NCI-H1930 (cell line): ENCODE results near the gene VPS72.
"Not testable (repeated sequence)": the region's sequence is repeated elsewhere in the genome, so short reads cannot be mapped to it uniquely, and the experiment has no call there.

ENCODE experiments used
- DNase-seq, 2 experiments: peaks; one replicate each; lab custom pipeline; 2025; lab: John Stamatoyannopoulos, UW

VPS72 gene, protein sequence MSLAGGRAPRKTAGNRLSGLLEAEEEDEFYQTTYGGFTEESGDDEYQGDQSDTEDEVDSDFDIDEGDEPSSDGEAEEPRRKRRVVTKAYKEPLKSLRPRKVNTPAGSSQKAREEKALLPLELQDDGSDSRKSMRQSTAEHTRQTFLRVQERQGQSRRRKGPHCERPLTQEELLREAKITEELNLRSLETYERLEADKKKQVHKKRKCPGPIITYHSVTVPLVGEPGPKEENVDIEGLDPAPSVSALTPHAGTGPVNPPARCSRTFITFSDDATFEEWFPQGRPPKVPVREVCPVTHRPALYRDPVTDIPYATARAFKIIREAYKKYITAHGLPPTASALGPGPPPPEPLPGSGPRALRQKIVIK

DNA sequence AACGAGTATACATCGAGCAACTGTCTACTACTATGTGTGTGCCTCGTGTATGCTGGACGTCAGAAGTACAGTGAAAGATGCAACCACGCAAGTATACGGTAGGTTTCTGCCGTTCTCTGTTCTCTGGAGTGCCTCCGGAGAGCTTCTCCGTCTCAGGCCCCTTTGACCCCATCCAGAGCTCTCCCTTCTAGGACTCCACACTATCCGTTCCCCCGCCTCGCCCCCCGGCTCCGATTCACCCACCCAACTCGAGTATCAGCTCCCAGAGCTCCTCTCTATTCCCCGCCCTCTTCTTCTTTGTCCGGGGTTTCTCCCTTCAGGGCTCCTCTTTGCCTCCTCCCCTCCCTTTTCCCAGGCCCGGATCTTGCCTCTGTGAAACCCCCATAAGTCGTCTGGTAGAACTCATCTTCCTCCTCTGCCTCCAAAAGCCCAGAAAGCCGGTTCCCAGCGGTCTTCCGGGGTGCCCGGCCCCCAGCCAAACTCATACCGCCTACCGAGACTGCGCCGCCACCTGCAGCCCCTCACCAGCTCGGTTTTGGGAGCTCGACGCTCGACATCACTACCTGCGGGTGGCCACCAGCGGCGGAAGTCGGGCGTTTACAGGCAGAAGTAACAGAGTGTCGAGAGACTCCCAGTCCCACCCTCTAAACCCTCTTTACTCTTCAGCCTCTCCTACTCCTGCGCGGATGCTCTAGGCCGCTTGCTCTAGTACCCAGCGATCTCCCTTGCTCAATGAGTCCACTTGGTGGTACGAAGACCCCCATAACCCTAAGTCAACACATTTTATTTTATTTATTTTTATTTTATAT is at the start of gene VPS72:
Gene VPS72 (minus strand): TSS at position 561 of the 809 bp plus-strand sequence. CDS start 76 bp downstream, at position 485.
- DNase-seq: peak; percentile 84 to 87

DNA sequence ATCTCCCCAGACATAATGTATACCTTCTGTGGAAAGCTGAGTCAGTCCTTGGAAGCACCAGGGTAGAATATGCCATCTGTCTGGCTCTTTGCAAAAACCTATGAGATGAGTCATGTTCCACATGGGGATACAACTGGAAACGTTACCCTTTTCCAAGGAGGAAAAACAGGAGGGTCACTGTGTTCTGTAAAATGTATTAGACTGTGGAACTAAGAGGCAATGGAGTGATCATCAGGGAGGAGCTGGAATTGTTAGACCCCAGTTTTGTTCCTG is 48.4 kb upstream of the VPS72 start:
- DNase-seq: no peak

GRCh38 chr1:151237678-151238466 is 47.9 kb upstream of the VPS72 start:
- DNase-seq: no peak

GRCh38 chr1:151235235-151235634 is 45.2 kb upstream of the VPS72 start:
- no peak for DNase-seq

DNA sequence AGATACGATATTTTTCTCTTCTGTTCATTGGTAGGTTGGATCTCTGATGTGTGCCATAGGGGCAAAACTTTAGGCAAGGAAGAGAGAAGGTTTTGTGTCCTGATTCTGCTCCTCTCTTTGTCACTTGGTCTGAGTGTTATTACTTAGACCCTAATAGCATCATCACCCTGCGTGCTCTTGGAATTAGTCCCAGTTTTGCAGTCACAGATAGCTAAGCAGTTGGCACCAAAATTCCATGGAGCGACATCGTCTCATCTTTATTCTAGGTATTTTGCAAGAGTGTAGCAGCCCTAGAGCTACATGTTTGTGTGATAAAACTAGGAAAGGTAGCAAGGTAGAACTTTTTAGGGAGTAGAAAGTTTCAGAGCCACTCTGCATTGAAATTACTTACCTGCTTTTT is 32.1 kb upstream of the VPS72 start:
- DNase-seq: no peak

GRCh38 chr1:151221616-151222015 is 31.6 kb upstream of the VPS72 start:
- DNase-seq: no peak

GRCh38 chr1:151213560-151213959 is 23.6 kb upstream of the VPS72 start:
- no peak for DNase-seq

GRCh38 chr1:151211972-151212705 is 22.1 kb upstream of the VPS72 start:
- no peak for DNase-seq

DNA sequence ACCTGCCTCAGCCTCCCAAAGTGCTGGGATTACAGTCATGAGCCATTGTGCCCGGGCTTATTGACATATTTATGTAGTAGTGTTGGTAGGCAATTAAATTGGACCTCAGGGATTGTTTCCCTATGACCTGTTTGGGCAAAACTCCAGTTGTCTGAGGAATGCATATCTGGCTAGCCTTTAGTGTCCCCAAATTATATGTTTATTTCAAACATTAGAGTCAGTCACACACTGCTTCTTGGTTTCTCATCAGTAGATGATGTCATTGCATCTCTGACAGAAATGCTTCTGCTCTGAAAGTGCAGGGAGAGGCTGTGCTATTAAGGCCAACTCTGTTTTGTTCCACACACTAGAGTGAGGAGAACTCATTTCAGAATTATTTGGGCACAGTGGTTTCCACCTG is 20.8 kb upstream of the VPS72 start:
- DNase-seq: no peak

DNA sequence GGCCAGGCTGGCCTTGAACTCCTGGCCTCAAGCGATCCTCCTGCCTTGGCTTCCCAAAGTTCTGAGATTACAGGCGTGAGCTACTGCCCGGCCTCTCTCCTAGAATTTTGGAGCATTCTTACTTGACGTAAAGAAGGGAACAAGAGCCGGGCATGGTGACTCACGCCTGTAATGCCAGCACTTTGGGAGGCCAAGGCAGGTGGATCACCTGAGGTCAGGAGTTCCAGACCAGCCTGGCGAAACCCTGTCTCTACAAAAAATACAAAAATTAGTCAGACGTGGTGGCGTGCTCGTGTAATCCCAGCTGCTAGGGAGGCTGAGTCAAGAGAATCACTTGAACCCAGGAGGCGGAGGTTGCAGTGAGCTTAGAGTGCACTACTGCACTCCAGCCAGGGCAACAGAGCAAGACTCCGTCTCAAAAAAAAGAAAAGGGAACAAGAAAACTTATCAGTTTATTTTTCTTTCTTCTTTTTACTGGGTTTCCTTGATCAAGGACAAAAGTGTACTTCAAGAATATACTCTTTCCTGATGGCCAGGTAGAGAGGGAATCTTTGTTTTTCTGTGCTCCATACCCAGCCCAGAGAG is 15.5 kb upstream of the VPS72 start:
- DNase-seq: not testable (repeated sequence)

- no peak for DNase-seq
Observed at GRCh38 chr1:151199873-151200581, 10.0 kb upstream of the VPS72 start.

- DNase-seq: peak; percentile 97 to 99
Observed at GRCh38 chr1:151198254-151199127, 8.5 kb upstream of the VPS72 start, which contains the start of gene PIP5K1A. TSS of gene PIP5K1A (plus strand) at chr1:151198552. CDS start at chr1:151198997, 445 bp downstream.

DNA sequence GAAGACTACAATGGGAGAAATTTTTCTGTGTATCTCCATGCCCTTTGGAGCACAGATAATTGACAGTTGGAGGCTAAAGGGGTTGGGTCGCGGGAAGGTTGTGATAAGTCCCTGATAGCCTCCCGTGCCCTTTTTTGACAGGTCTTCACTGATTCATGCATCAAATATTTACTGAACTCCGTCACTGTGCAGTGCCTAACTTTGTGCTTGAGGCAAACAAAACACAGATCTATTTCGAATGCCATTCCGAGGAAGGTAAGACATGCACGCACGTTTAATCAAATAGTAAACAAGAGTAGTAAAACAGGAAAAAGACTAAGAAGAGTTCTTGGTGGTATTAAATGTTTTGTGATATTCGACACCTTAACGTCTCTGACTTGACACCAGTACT is 7.9 kb upstream of the VPS72 start:
- DNase-seq: peak in 1 of 2 experiments; percentile 40

DNA sequence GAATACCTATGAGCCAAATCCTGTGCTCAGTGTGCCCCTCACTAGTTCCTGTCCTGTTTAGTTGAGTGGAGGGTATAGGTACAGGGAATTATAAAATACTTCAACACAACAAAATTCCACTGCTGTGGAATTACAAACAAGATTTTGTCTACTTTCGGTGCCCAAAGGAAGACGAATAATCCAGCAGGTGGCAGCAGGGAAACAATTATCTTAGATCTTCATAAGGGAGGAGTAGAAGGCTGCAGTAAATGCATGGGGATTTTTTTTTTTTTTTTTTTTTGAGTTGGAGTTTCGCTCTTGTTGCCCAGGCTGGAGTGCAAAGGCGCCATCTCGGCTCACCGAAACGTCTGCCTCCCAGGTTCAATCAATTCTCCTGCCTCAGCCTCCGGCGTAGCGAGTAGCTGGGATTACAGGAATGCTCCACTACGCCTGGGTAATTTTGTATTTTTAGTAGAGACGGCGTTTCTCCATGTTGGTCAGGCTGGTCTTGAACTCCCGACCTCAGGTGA is 6.3 kb upstream of the VPS72 start:
- peak; percentile 47 to 65 for DNase-seq

GRCh38 chr1:151194894-151195594 is 5.0 kb upstream of the VPS72 start:
- DNase-seq: not testable (repeated sequence)

- no peak for DNase-seq
Observed at GRCh38 chr1:151193856-151194255, 3.9 kb upstream of the VPS72 start.

- DNase-seq: no peak
Observed at GRCh38 chr1:151193304-151193703, 3.3 kb upstream of the VPS72 start.

- DNase-seq: no peak
Observed at GRCh38 chr1:151192047-151192446, 2.0 kb upstream of the VPS72 start.

DNA sequence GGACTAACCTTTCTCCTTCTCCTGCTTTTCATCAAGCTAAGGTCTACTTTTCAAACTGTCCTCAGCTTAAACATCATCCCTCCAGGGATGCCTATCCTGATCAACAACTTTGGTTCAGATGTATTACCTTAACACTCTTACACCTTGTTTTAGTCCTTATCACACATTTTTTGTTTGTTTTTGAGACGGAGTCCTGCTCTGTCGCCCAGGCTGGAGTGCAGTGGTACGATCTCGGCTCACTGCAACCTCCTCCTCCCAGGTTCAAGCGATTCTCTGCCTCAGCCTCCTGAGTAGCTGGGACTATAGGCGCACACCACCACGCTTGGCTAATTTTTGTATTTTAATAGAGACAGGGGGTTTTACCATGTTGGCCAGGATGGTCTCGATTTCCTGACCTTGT is 1.3 kb downstream of the VPS72 start:
- not testable (repeated sequence) for DNase-seq
